HEK293T (cell line): Measurements from ENCODE around the gene DYRK3.

Experiments
- CTCF ChIA-PET: fragments of 350-600 bp; formaldehyde crosslinking; extraction: SDS; loops from one replicate; lab custom pipeline; 2021; ENCODE audit warnings: antibody characterized with exemption, inconsistent platforms; lab: Yijun Ruan, JAX
- POLR2A ChIA-PET: fragments of 350-600 bp; formaldehyde crosslinking; extraction: SDS; loops from one replicate; lab custom pipeline; 2020; ENCODE audit warnings: antibody characterized with exemption, inconsistent platforms; lab: Yijun Ruan, JAX
- DNase-seq: peaks from one replicate; pipeline ENCODE4 v3.0.0; 2012; ENCODE audit warnings: mixed read lengths; ENCODE audit errors: extremely low spot score
- ARNT ChIP-seq: fragments of 450-650 bp; IDR thresholded peaks from 2 replicates; pipeline ENCODE4 v1.6.1; 2017; ENCODE audit warnings: mild to moderate bottlenecking
- BHLHE40 ChIP-seq: fragments of 450-650 bp; IDR thresholded peaks from 2 replicates; pipeline ENCODE4 v1.6.1; 2016; ENCODE audit warnings: mild to moderate bottlenecking, moderate library complexity, borderline replicate concordance
- CTBP1 ChIP-seq: fragments of 450-650 bp; IDR thresholded peaks from 2 replicates; pipeline ENCODE4 v1.6.1; 2016; ENCODE audit warnings: borderline replicate concordance
- ELF4 ChIP-seq: fragments of 450-650 bp; IDR thresholded peaks from 2 replicates; pipeline ENCODE4 v1.6.1; 2017; ENCODE audit warnings: antibody characterized with exemption
- FOXA1 ChIP-seq: fragments of 450-650 bp; IDR thresholded peaks from 2 replicates; pipeline ENCODE4 v1.6.1; 2016; ENCODE audit warnings: mild to moderate bottlenecking
- FOXK2 ChIP-seq: fragments of 450-650 bp; IDR thresholded peaks from 2 replicates; pipeline ENCODE4 v1.6.1; 2016; ENCODE audit warnings: mild to moderate bottlenecking
- FOXM1 ChIP-seq: fragments of 450-650 bp; IDR thresholded peaks from 2 replicates; pipeline ENCODE4 v1.6.1; 2017; ENCODE audit warnings: mild to moderate bottlenecking, borderline replicate concordance
- HDGF ChIP-seq: fragments of 450-650 bp; IDR thresholded peaks from 2 replicates; pipeline ENCODE4 v1.6.1; 2017; ENCODE audit warnings: antibody characterized with exemption, borderline replicate concordance
- L3MBTL2 ChIP-seq: fragments of 450-650 bp; conservative IDR thresholded peaks from 2 replicates; pipeline ENCODE4 v1.6.1; 2016; ENCODE audit warnings: mild to moderate bottlenecking
- LEF1 ChIP-seq: fragments of 450-650 bp; IDR thresholded peaks from 2 replicates; pipeline ENCODE4 v1.6.1; 2017; ENCODE audit warnings: mild to moderate bottlenecking, borderline replicate concordance
- NFRKB ChIP-seq: fragments of 450-650 bp; IDR thresholded peaks from 2 replicates; pipeline ENCODE4 v1.6.1; 2016; ENCODE audit warnings: mild to moderate bottlenecking, moderate library complexity
- PKNOX1 ChIP-seq: fragments of 450-650 bp; IDR thresholded peaks from 2 replicates; pipeline ENCODE4 v1.6.1; 2016
- SP1 ChIP-seq: fragments of 450-650 bp; IDR thresholded peaks from 2 replicates; pipeline ENCODE4 v1.6.1; 2017
- SUZ12 ChIP-seq: fragments of 450-650 bp; IDR thresholded peaks from 2 replicates; pipeline ENCODE4 v1.6.1; 2016; ENCODE audit warnings: mild to moderate bottlenecking
- TARDBP ChIP-seq: fragments of 450-650 bp; IDR thresholded peaks from 2 replicates; pipeline ENCODE4 v1.6.1; 2016
- ZNF384 ChIP-seq: fragments of 450-650 bp; IDR thresholded peaks from 2 replicates; pipeline ENCODE4 v1.6.1; 2016

Gene DYRK3

GRCh38 chr1:206666954-206667665, 31.8 kb downstream of the DYRK3 start:
- POLR2A ChIA-PET: interaction anchor here (1.1 to 4.4 kb wide), 3 partner anchors 32 to 55 kb away, joined by 3 to 31 read pairs (median 5); partner anchors contain the start of genes DYRK3 and EIF2D
- CTCF ChIA-PET: interaction anchor here (1.3 kb wide), 1 partner anchor 9 kb away, joined by 4 read pairs; no protein-coding TSS in a partner anchor
- DNase-seq: no peak
- TF ChIP-seq ZNF384 (no peak), L3MBTL2 (no peak), ELF4 (no peak), PKNOX1 (no peak), TARDBP (no peak)

GRCh38 chr1:206668351-206668750, 33.0 kb downstream of the DYRK3 start:
- ChIA-PET CTCF (interaction anchor here (1.3 kb wide), 1 partner anchor 11 kb away, joined by 4 read pairs; no protein-coding TSS in a partner anchor), POLR2A (no interaction called here)
- no peak for TF ChIP-seq BHLHE40
- TF ChIP-seq LEF1: no peak
- no peak for TF ChIP-seq SUZ12
- TF ChIP-seq ELF4: no peak
- TF ChIP-seq CTBP1: no peak
- no peak for TF ChIP-seq ZNF384
- TF ChIP-seq TARDBP: no peak
- TF ChIP-seq FOXM1: no peak
- TF ChIP-seq NFRKB: no peak
- no peak for TF ChIP-seq SP1
- TF ChIP-seq ARNT: no peak
- TF ChIP-seq PKNOX1: no peak
- no peak for TF ChIP-seq L3MBTL2
- TF ChIP-seq FOXA1: no peak

GRCh38 chr1:206668874-206669410, 33.6 kb downstream of the DYRK3 start:
- no peak for DNase-seq
- TF ChIP-seq NFRKB (no peak), CTBP1 (no peak), TARDBP (no peak), ZNF384 (no peak), LEF1 (no peak), HDGF (no peak), FOXM1 (no peak), ELF4 (no peak), SUZ12 (no peak), ARNT (no peak)
- POLR2A ChIA-PET: no interaction called here
- CTCF ChIA-PET: no interaction called here

More at GRCh38 chr1:206668351-206668750, 33.0 kb downstream of the DYRK3 start:
- DNase-seq: no peak

- DNase-seq: no peak
- POLR2A ChIA-PET: interaction anchor here (1.0 kb wide), 1 partner anchor 12 kb away, joined by 3 read pairs; no protein-coding TSS in a partner anchor
- CTCF ChIA-PET: interaction anchor here (0.6 kb wide), 1 partner anchor 158 kb away, joined by 6 read pairs; no protein-coding TSS in a partner anchor
- TF ChIP-seq SP1 (no peak), CTBP1 (no peak), L3MBTL2 (no peak), ARNT (no peak), ELF4 (no peak), HDGF (no peak), TARDBP (no peak), FOXA1 (no peak), FOXK2 (no peak), LEF1 (no peak), NFRKB (no peak), FOXM1 (no peak), BHLHE40 (no peak)
Measured at GRCh38 chr1:206672011-206672688, 36.8 kb downstream of the DYRK3 start.

- ChIA-PET CTCF (interaction anchor here (1.0 to 1.5 kb wide), 3 partner anchors 8 to 61 kb away, joined by 3 to 6 read pairs (median 3); partner anchors contain the start of gene EIF2D), POLR2A (interaction anchor here (1.2 to 1.5 kb wide), 2 partner anchors 11 to 38 kb away, joined by 3 to 5 read pairs; partner anchors contain the start of gene DYRK3)
- no peak for DNase-seq
- TF ChIP-seq ZNF384: no peak
- TF ChIP-seq FOXM1: no peak
- no peak for TF ChIP-seq HDGF
- no peak for TF ChIP-seq ARNT
- TF ChIP-seq CTBP1: no peak
- no peak for TF ChIP-seq SP1
- TF ChIP-seq BHLHE40: no peak
- TF ChIP-seq PKNOX1: no peak; the same call in 1 of the 2 replicates
Measured at GRCh38 chr1:206672844-206673758, 37.8 kb downstream of the DYRK3 start.
